GM18505 (cell line): Measurements from ENCODE around the gene CYTH4.

Experiments used
- ATAC-seq: cut with Tn5 transposase; IDR thresholded peaks from one replicate; pipeline ENCODE4 v1.9.1; 2021; ENCODE audit not compliant: unreplicated experiment
- POLR2A ChIP-seq: IDR thresholded peaks from 4 replicates; pipeline ENCODE4 v1.6.1; 2011; ENCODE audit warnings: borderline replicate concordance; ENCODE audit not compliant: insufficient read depth, insufficient read length; ENCODE audit errors: extremely low read depth

The CYTH4 gene

DNA sequence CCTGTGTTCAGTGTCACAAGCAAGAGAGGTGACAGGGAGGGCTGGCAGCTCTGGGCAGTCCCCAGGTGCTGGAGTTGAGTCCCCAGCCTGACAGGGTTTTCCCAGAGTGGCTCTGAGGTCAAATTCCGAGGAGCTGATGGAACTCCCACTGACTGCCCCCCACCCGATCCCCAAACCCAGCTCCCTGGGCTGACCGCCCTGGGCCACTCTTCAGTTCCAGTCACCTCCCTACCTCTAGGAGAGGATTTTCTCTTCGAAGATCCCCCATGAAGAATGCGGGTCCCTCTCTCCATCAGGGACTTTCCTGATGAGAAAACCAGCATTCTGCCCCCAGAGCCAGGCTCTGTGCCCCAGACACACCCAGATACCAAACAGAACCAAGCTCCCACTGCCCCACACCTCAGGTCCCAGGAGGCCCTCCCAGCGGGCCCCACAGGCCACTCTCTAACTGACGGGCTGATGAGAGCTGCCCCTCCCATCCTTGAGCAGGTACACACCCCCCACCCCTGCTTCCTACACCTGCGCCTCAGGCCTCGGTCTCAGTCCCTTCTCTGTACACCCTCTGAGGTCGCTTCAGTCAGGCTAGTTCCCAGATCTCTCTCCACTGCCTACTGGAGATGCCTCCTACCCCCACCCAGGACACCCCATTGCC is 26.1 kb upstream of the CYTH4 start:
- no peak for TF ChIP-seq POLR2A
- no peak for ATAC-seq

DNA sequence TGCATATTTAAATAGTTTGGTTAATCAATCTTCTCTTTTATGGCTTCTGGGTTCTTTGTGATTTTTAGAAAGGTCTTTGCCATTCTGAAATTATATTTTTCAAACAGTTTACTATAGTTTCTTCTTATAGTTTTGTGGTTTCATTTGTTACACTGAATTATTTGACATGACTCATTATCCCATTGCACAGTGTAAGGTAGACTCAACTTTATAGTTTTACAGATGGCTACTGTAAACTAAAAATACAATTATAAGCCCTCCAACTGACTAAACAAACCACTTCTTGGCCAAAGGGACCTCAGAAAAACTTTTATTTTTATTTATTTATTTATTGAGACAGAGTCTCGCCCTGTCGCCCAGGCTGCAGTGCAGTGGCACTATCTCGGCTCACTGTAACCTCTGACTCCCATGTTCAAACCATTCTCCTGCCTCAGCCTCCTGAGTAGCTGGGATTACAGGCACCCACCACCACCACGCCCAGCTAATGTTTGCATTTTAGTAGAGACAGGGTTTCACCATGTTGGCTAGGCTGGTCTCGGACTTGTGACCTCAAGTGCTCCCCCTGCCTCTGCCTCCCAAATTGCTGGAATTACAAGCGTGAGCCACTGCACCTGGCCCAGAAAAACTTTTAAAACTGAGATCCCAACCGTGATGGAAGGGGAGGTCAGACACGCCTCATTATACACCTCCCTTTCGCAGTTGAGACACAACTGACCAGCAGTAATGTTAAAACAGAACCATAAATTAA is 24.1 kb upstream of the CYTH4 start:
- ATAC-seq: no peak
- TF ChIP-seq POLR2A: no peak

DNA sequence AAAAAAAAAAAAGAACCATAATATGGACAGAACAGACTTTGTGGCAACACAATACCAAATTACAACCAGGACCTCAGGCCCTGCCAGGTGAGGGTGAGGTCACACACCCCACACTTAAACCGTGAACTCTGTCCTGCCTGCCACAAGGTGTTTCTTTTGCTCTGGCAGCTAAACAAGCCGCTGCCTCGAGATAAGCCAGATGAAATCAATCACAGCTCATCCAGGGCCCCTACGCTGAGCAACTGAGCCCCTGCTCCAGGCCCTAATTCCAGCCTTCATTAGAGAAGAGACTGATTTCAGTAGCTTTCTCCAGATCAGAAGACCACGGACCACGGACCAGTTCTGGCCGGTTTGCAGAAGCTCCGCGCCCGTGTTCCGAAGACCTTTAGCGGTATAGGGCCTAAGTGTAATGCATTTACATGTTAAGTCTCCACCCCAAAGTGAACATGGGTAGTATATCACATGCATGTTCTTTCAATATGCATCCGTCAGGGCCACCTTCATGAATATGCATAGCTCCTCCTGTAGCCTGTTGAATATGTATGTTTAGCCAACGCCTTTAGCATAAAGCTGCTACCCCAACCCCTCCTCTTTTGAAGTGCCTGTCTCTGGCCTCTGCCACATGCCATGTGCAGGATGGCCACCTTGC is 23.4 kb upstream of the CYTH4 start:
- no peak for TF ChIP-seq POLR2A
- no peak for ATAC-seq

DNA sequence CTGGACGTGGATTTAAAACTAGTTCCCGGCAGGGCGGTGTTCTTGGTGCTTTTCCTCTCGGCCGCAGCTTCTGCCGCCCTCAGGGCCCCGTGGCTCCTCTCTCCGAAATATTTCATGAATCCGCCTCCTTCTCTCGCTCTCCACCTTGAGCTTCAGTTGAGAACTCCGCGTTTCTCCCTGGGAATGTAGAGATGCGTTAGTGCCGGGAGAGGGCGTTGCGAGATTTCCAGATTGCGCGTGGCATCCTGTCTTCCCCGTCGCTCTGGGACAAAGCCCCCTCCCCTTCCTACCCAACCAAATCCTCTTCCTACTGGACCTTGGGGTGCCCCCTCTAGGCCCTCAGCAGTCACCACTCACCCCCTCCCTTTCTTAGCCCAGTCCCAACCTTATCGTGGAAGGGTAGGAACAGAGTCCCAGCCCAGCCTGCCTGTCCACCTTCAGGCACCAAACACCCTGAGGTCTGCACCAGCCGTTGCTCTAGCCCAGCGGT is 22.7 kb upstream of the CYTH4 start:
- ATAC-seq: no peak
- TF ChIP-seq POLR2A: no peak

DNA sequence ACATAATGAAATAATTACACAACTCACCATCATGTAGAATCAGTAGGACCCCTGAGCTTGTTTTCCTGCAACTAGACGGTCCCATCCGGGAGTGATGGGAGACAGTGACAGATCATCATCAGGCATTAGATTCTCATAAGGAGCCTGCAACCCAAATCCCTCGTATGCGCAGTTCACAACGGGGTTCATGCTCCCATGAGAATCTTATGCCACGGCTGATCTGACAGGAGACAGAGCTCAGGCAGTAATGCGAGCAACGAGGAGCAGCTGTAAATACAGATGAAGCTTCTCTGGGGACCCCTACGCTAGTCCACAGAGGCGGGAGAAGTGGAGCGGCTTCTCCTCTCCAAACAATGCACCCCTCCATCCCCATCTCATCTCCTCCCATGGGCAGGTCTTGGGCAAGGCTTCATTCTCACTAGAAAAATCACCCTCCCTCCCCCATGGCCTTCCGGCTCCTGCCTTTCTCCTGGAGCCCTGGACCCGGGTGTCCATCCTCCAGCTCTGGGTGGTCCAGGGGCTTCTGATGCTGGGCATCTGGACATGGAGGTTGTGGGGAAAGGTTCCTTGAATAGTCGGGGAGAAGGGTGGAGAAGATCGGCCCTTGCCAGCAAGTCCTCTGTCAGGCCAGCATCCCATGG is 22.0 kb upstream of the CYTH4 start:
- no peak for ATAC-seq
- no peak for TF ChIP-seq POLR2A

DNA sequence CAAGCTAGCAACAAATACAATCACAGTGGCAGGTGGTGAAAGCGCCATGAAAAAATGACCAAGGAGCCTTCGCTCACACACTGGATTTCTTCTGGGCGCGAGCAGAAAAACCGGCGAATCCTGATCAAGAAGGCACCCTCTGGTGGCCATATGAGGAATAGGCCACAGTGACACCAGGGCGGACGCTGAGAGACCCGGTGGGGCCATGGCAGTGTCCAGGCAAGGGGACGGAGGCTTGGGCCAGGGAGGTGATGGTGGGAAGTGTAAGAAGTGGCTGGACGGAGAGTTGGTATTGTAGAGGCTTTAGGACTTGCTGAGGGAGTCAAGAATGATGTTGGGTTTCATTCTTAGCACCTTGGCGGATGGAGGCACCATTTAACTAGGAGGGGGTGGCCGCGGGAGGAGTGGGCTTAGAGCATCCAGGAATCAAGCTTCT is 21.4 kb upstream of the CYTH4 start:
- ATAC-seq: no peak
- no peak for TF ChIP-seq POLR2A

DNA sequence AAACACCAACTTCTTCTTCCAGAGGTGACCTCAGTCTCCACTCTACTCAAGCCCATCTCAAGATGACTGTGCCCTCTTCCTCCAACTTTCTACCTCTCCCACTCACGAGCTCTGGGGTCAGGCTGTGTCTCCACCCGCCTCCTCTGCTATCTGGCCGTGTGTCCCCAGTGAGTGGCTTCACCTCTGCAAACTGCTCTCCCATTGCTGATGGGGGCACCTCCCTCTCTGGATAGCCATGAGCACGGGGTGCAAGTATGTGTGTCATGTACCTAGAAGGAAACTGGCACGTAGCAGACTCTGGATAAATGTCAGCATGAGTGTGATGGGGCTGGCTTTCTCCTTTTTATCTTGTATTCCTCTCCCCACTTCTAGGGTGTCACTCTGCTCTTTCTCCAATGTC is 20.0 kb upstream of the CYTH4 start:
- ATAC-seq: no peak
- no peak for TF ChIP-seq POLR2A

DNA sequence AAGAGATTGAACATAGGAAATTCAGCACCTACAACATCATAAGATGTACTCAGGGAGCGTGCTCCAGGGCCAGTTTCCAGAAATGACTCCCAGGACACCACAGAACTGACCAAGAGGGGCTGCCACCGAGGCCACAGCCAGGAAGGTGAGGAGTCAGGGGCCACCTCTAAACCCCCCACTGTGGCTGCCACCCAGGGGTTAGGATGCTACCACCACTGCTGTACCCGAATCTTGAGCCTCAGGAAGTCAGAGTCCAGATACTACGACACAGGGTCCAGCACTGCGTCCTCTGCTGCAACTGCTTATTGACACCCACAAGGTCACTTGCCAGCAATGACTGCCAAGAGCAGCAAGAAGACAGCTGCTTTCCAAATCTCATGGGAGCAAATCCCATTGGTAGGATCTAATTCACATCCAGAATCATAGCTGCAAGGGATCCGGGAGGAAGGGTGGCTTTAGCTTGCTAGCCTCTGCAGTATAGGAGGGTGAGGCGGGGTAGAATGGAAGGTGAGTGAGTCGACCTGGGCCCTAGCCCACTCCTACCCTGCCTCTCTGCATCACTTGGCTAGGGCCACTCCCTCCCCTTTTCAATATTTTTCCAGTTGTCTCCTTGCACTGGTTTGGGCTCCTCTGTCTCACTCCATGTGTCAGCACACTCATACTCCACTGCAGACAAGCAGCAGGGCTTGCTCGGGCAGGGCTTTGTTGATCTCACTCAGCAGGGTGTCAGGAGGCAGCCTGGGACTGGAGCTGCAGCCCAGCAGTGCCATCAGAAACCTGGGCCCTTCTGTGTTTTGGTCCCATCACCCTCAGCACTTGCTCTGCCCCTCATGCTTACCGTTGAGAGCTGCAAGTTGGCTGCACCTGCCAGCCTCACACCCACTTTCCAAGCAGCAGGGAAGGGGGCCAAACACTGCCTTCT is 18.1 kb upstream of the CYTH4 start:
- no peak for TF ChIP-seq POLR2A
- ATAC-seq: no peak

DNA sequence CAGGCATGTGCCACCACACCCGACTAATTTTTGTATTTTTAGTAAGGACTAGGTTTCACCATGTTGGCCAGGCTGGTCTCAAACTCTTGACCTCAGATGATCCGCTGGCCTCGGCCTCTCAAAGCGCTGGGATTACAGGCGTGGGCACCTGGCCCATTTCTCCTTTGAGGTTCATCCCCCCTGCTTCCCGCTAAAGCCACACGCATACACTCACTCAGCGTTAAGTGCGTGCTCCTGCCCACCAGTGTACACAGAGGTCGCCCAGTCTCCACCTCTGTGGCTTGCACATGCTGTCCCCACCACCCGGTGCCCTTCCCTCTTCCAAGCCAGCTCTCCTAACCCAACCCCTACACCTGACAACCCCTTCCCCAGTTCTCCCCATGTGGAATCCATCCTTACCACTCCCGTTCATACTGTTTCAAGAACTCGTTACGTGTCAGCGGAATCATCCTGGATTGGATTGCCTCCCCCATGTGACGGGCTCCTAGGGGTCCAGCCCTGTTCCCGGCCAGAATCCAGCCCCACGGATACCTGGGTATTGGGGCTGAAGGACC is 15.7 kb upstream of the CYTH4 start:
- no peak for ATAC-seq
- TF ChIP-seq POLR2A: no peak

DNA sequence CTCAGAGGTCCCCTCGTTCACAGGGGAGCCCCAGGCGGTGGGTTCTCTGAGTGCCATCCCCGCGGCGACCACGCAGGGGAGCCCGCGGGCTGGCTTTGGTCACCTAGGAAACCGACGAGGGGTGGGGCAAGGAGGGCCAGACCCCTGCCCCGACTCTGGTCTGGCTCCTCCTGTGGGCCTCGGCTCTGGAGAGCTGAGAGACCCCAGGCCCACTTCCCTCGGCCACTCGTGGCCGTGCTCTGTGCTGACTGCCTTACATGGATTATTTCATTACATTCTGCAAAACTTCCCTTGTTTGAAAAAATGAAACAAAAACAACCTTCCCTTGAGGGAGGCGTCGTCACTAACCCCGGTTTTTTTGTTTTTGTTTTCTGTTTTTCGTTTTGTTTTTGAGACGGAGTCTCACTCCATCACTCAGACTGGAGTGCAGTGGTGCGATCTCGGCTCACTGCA is 15.1 kb upstream of the CYTH4 start:
- ATAC-seq: peak; percentile 65
- TF ChIP-seq POLR2A: no peak

DNA sequence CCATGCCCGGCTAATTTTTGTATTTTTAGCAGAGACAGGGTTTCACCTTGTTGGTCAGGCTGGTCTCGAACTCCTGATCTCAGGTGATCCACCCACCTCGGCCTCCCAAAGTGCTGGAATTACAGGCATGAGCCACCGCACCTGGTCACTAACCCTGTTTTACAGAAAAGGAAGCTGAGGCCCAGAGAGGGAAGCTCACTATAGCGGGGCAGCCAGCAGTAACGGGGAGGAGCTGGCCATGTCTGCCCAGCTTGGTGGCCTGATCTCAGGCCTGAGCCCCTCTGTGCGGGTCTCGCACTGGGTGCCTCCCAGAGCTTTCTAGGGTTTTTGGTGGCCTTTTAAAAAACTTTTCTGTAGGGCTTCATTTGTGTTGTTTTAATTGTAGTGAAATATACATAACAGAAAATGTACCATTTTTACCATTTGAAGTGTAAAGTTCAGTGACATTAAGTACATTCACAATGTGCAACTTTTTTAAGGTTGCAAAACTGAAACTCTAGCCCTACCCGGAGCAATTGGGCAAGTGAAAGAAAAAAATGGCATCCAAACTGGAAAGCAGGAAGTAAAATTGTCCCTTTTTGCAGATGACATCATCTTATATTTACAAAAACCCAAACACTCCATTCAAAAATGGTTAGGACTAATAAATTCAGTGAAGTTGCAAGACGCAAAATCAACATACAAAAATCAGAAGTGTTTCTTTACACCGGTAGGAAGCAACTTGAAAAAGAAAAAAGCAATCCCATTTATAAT is 14.5 kb upstream of the CYTH4 start:
- no peak for TF ChIP-seq POLR2A
- no peak for ATAC-seq
